SU-DHL-6 (cell line): ENCODE data around the gene DLG2.

Experiments used
- H2AFZ ChIP-seq: fragments of 200-600 bp; sonication (generic); 2 replicates; pipeline ENCODE4 v1.6.1; 2014; ENCODE audit warnings: low read depth, mild to moderate bottlenecking, moderate library complexity, mixed read lengths, antibody characterized with exemption, low read length; ENCODE audit not compliant: severe bottlenecking
- H3F3A ChIP-seq: fragments of 200-600 bp; shearing (Covaris generic); 2 replicates; pipeline ENCODE4 v1.6.0; 2016; ENCODE audit warnings: antibody characterized with exemption, mild to moderate bottlenecking; ENCODE audit not compliant: insufficient read depth
- H3K27ac ChIP-seq: fragments of 200-600 bp; sonication (generic); 2 replicates; pipeline ENCODE4 v1.5.1; 2016; ENCODE audit warnings: low read depth, mild to moderate bottlenecking, low read length, moderate library complexity, mixed read lengths
- H3K27me3 ChIP-seq: fragments of 200-600 bp; sonication (generic), shearing (Covaris generic); 2 replicates; pipeline ENCODE4 v1.6.0; 2014; ENCODE audit warnings: mild to moderate bottlenecking, low read length
- H3K36me3 ChIP-seq: fragments of 200-600 bp; sonication (generic); 2 replicates; pipeline ENCODE4 v1.6.1; 2014; ENCODE audit warnings: mild to moderate bottlenecking, low read length, mixed read lengths
- H3K4me2 ChIP-seq: fragments of 300-600, 200-600 bp; shearing (Covaris generic), sonication (generic); 2 replicates; pipeline ENCODE4 v1.6.0; 2014; ENCODE audit warnings: low read length, low read depth, mild to moderate bottlenecking; ENCODE audit not compliant: poor library complexity, severe bottlenecking
- H3K4me3 ChIP-seq: fragments of 200-600 bp; sonication (generic); 2 replicates; pipeline ENCODE4 v1.5.1; 2014; ENCODE audit warnings: antibody characterized with exemption, low read length, mild to moderate bottlenecking, mixed read lengths; ENCODE audit not compliant: insufficient read depth, poor library complexity, severe bottlenecking
- H3K79me2 ChIP-seq: fragments of 200-600 bp; sonication (generic); 2 replicates; pipeline ENCODE4 v1.6.1; 2014; ENCODE audit warnings: mild to moderate bottlenecking, low read length, moderate library complexity; ENCODE audit not compliant: insufficient read depth
- H3K9ac ChIP-seq: fragments of 200-600 bp; sonication (generic); 2 replicates; pipeline ENCODE4 v1.7.0; 2014; ENCODE audit warnings: mild to moderate bottlenecking, low read length
- H3K9me2 ChIP-seq: fragments of 200-600 bp; sonication (generic); replicated peaks from 2 replicates; pipeline ENCODE4 v1.6.1; 2014; ENCODE audit warnings: low read length; ENCODE audit not compliant: insufficient read depth
- H3K9me3 ChIP-seq: fragments of 200-600 bp; sonication (generic); 2 replicates; pipeline ENCODE4 v1.6.1; 2014; ENCODE audit warnings: low read length, mixed read lengths; ENCODE audit not compliant: insufficient read depth
- H4K20me1 ChIP-seq: fragments of 200-600 bp; sonication (generic); 2 replicates; pipeline ENCODE4 v1.6.1; 2014; ENCODE audit warnings: low read depth, mild to moderate bottlenecking, antibody characterized with exemption, low read length, moderate library complexity, mixed read lengths
- CTCF ChIP-seq: fragments of 200-600 bp; sonication (generic); IDR thresholded peaks from one replicate; pipeline ENCODE4 v1.5.1; 2017; ENCODE audit warnings: antibody characterized with exemption, mild to moderate bottlenecking, low read length, moderate library complexity; ENCODE audit not compliant: insufficient read depth, poor library complexity, severe bottlenecking
- EZH2phosphoT487 ChIP-seq: fragments of 200-600 bp; sonication (generic), shearing (Covaris generic); conservative IDR thresholded peaks from 2 replicates; pipeline ENCODE4 v1.6.1; 2018; ENCODE audit warnings: mild to moderate bottlenecking, antibody characterized with exemption, low read length, moderate library complexity, mixed read lengths

Gene DLG2

DNA sequence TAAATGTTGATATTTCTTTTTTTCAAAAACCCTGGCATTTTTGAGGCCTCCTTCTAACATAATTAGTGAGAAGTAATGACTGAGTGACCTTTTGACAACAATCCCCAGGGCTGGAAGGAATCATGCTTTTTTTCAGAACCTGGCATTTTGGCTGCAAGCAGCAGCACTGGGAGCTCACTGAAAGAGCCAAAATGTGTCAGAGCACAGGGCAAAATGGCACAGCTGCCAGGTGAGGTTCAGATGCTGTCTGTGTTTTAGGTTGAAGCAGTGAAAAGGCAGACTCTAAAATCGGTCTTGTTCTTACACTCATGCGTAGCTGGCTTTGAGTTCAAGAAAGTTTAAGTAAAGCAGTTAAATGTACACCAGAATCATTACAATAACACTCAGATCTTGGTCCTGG, 1063.8 kb downstream of the DLG2 start:
- H3K79me2 ChIP-seq = no peaks in the 10 kb centered on the region
- H2AFZ ChIP-seq = no peak overlapping the region
- H3K27ac ChIP-seq = no peak overlapping the region
- no peaks in the 10 kb centered on the region for H3K36me3 ChIP-seq
- H3K9me2 ChIP-seq = no peaks in the 10 kb centered on the region
- H4K20me1 ChIP-seq = no peaks in the 10 kb centered on the region
- H3K9ac ChIP-seq = no peak overlapping the region
- H3F3A ChIP-seq = no peaks in the 10 kb centered on the region
- no peaks in the 10 kb centered on the region for H3K27me3 ChIP-seq
- no peak overlapping the region for H3K4me3 ChIP-seq
- H3K4me2 ChIP-seq = no peak overlapping the region
- no peak for TF ChIP-seq CTCF
- no peak for TF ChIP-seq EZH2phosphoT487
- no peaks in the 10 kb centered on the region for H3K9me3 ChIP-seq

GRCh38 chr11:84560206-84560605, 1066.9 kb downstream of the DLG2 start:
- Histone ChIP-seq H3K9me2 (no peaks in the 10 kb centered on the region), H3K79me2 (no peaks in the 10 kb centered on the region), H3K4me2 (no peak overlapping the region), H3K27me3 (no peaks in the 10 kb centered on the region), H3K9ac (no peak overlapping the region), H4K20me1 (no peaks in the 10 kb centered on the region), H3F3A (no peaks in the 10 kb centered on the region), H2AFZ (no peak overlapping the region), H3K4me3 (no peak overlapping the region), H3K36me3 (no peaks in the 10 kb centered on the region), H3K27ac (no peak overlapping the region), H3K9me3 (no peaks in the 10 kb centered on the region)
- no peak for TF ChIP-seq EZH2phosphoT487
- no peak for TF ChIP-seq CTCF

DNA sequence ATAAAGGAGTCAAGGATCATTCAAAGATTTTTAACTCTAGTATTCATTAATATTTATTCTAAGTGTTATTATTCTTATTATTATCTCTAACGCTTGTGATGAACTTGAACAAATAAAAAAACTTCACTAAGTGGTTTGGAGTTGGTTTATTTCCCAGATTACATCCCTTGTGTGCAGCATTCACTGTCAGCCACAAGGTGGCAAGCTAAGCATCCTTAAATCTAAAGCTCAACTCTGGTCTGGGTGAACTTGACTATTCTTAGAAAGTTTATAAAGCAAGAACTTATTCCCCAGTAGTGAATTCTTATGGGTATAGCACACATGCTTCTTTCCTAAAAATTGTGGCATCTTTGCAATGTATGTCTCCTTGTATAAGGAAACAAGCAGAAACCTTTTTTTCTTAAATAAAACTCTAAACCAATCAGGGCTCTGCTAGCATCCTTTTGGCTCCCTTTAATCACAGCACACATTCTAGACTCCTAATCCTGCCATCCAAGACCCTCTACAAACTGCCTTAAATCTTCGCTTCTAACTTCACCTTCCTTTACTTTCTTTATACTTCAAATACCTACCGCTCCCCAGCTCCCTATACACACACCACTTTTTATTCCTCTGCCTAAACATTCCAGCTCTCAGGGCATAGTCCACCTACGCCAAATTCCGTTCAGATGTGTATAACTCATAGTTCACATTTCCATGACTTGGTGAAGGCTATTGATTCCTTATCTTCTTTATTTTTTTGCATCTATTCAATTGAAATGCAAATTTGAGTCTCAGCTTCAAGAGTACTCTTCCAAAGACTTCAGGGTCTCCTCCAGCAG, 1068.8 kb downstream of the DLG2 start:
- Histone ChIP-seq H3K36me3 (no peaks in the 10 kb centered on the region), H3K4me2 (no peak overlapping the region), H3F3A (no peaks in the 10 kb centered on the region), H3K27ac (no peak overlapping the region), H3K79me2 (no peaks in the 10 kb centered on the region), H3K9me2 (no peaks in the 10 kb centered on the region), H3K4me3 (no peak overlapping the region), H3K27me3 (no peaks in the 10 kb centered on the region), H3K9ac (no peak overlapping the region), H4K20me1 (no peaks in the 10 kb centered on the region), H3K9me3 (no peaks in the 10 kb centered on the region), H2AFZ (no peak overlapping the region)
- TF ChIP-seq EZH2phosphoT487 (no peak), CTCF (peak; percentile 95)
